Smooth muscle cell (in vitro differentiated cells): Measurements from ENCODE around the gene RAD50. TPM values are rescaled to one million over a fixed set of nuclear protein-coding genes. Genes with fewer than 3 reads are reported as not detected.

Experiments used
- DNase-seq: peaks from one replicate; lab custom pipeline; 2025; ENCODE audit not compliant: unreplicated experiment; lab: John Stamatoyannopoulos, UW
- H2AFZ ChIP-seq: fragments of 200-600 bp; sonication (generic); 2 replicates; pipeline ENCODE4 v1.6.0; 2016; ENCODE audit warnings: antibody characterized with exemption, low read depth, mild to moderate bottlenecking
- H3F3A ChIP-seq: fragments of 200-600 bp; sonication (generic); 2 replicates; pipeline ENCODE4 v1.6.0; 2017; ENCODE audit warnings: antibody characterized with exemption, low read depth
- H3K27ac ChIP-seq: fragments of 200-600 bp; sonication (generic); 2 replicates; pipeline ENCODE4 v1.5.1; 2016; ENCODE audit warnings: low read depth, mild to moderate bottlenecking
- H3K27me3 ChIP-seq: fragments of 200-600 bp; sonication (generic); 2 replicates; pipeline ENCODE4 v1.6.1; 2016; ENCODE audit warnings: low read depth, mild to moderate bottlenecking
- H3K36me3 ChIP-seq: fragments of 200-600 bp; sonication (generic); 2 replicates; pipeline ENCODE4 v1.5.1; 2016; ENCODE audit warnings: low read depth
- H3K4me1 ChIP-seq: fragments of 200-600 bp; sonication (generic); 2 replicates; pipeline ENCODE4 v1.5.1; 2016; ENCODE audit warnings: low read depth
- H3K4me2 ChIP-seq: fragments of 200-600 bp; sonication (generic); 2 replicates; pipeline ENCODE4 v1.6.0; 2016; ENCODE audit warnings: mild to moderate bottlenecking
- H3K4me3 ChIP-seq: fragments of 200-600 bp; sonication (generic); 2 replicates; pipeline ENCODE4 v1.5.1; 2016; ENCODE audit warnings: mild to moderate bottlenecking
- H3K79me2 ChIP-seq: fragments of 200-600 bp; sonication (generic); 2 replicates; pipeline ENCODE4 v1.6.0; 2016; ENCODE audit warnings: low read depth, mild to moderate bottlenecking
- H3K9ac ChIP-seq: fragments of 200-600 bp; sonication (generic); 2 replicates; pipeline ENCODE4 v1.6.0; 2016; ENCODE audit warnings: low read depth
- H3K9me3 ChIP-seq: fragments of 200-600 bp; sonication (generic); replicated peaks from 2 replicates; pipeline ENCODE4 v1.5.1; 2016; ENCODE audit warnings: low read depth
- H4K20me1 ChIP-seq: fragments of 200-600 bp; sonication (generic); 2 replicates; pipeline ENCODE4 v1.6.0; 2016; ENCODE audit warnings: low read depth
- CTCF ChIP-seq: fragments of 200-600 bp; sonication (generic); IDR thresholded peaks from 2 replicates; pipeline ENCODE4 v1.5.1; 2017; ENCODE audit warnings: borderline replicate concordance, mild to moderate bottlenecking, antibody characterized with exemption; ENCODE audit not compliant: insufficient read depth, poor library complexity, severe bottlenecking
- WGBS: methylation state at CpG from one replicate; pipeline ENCODE4 v1.1.7; 2016; ENCODE audit warnings: low lambda C conversion rate; 5-methylcytosine and 5-hydroxymethylcytosine counted together
- polyA plus RNA-seq: library from polyadenylated mRNA; unstranded; fragments of >200 nt; fragmentation: Nextera tagmentation; extraction: Ambion mirVana; gene quantifications from 2 replicates; pipeline ENCODE4 v1.2.1, GENCODE V29; 2016
- total RNA-seq: library from RNA; depleted of rRNA; stranded (reverse); fragments of >200 nt; gene quantifications from 2 replicates; pipeline ENCODE4 v1.2.3, GENCODE V29; 2014

Gene RAD50
- total and polyA plus RNA-seq, 2 experiments from 2014 or later = 19.9 to 28.8 TPM

- no peaks in the 10 kb centered on the region for H3K36me3 ChIP-seq
- TF ChIP-seq CTCF = no peak
- no peaks in the 10 kb centered on the region for H3K79me2 ChIP-seq
- H3F3A ChIP-seq = no peaks in the 10 kb centered on the region
- H4K20me1 ChIP-seq = no peaks in the 10 kb centered on the region
- H3K4me2 ChIP-seq = no peak overlapping the region
- H3K4me1 ChIP-seq = no peaks in the 10 kb centered on the region
- no peak overlapping the region for H3K27ac ChIP-seq
- no peak overlapping the region for H2AFZ ChIP-seq
- WGBS = 91% methylated on average over 3 of the region's 3 CpGs
- no peaks in the 10 kb centered on the region for H3K9me3 ChIP-seq
- DNase-seq = no peak
- H3K27me3 ChIP-seq = no peaks in the 10 kb centered on the region
- H3K4me3 ChIP-seq = no peak overlapping the region
- no peak overlapping the region for H3K9ac ChIP-seq
Measured at GRCh38 chr5:132686193-132686592, 129.4 kb downstream of the RAD50 start.

GRCh38 chr5:132687995-132688394 lies 131.2 kb downstream of the RAD50 start:
- Histone ChIP-seq H3K27ac (no peak overlapping the region), H3K9ac (no peak overlapping the region), H3F3A (no peaks in the 10 kb centered on the region), H3K27me3 (no peaks in the 10 kb centered on the region), H3K4me1 (no peaks in the 10 kb centered on the region), H3K79me2 (no peaks in the 10 kb centered on the region), H4K20me1 (no peaks in the 10 kb centered on the region), H3K4me3 (no peak overlapping the region), H3K9me3 (no peaks in the 10 kb centered on the region), H2AFZ (no peak overlapping the region), H3K4me2 (no peak overlapping the region), H3K36me3 (no peaks in the 10 kb centered on the region)
- 95% methylated on average over 5 of the region's 5 CpGs for WGBS
- DNase-seq = no peak
- no peak for TF ChIP-seq CTCF

GRCh38 chr5:132688536-132689339 lies 132.0 kb downstream of the RAD50 start:
- H3F3A ChIP-seq = no peaks in the 10 kb centered on the region
- DNase-seq = no peak
- no peak overlapping the region for H3K9ac ChIP-seq
- H3K27ac ChIP-seq = no peak overlapping the region
- H3K4me1 ChIP-seq = no peaks in the 10 kb centered on the region
- no peaks in the 10 kb centered on the region for H3K36me3 ChIP-seq
- 84% methylated on average over 7 of the region's 7 CpGs for WGBS
- no peaks in the 10 kb centered on the region for H3K27me3 ChIP-seq
- no peak overlapping the region for H3K4me2 ChIP-seq
- no peak for TF ChIP-seq CTCF
- no peaks in the 10 kb centered on the region for H3K9me3 ChIP-seq
- no peaks in the 10 kb centered on the region for H3K79me2 ChIP-seq
- H4K20me1 ChIP-seq = no peaks in the 10 kb centered on the region
- no peak overlapping the region for H2AFZ ChIP-seq
- H3K4me3 ChIP-seq = no peak overlapping the region

- TF ChIP-seq CTCF = no peak
- H3F3A ChIP-seq = no peaks in the 10 kb centered on the region
- no peaks in the 10 kb centered on the region for H4K20me1 ChIP-seq
- H3K4me3 ChIP-seq = no peak overlapping the region
- no peak overlapping the region for H3K9ac ChIP-seq
- H3K9me3 ChIP-seq = no peaks in the 10 kb centered on the region
- H3K79me2 ChIP-seq = no peaks in the 10 kb centered on the region
- 88% methylated on average over 7 of the region's 7 CpGs for WGBS
- H3K36me3 ChIP-seq = no peaks in the 10 kb centered on the region
- no peaks in the 10 kb centered on the region for H3K4me1 ChIP-seq
- H2AFZ ChIP-seq = no peak overlapping the region
- no peaks in the 10 kb centered on the region for H3K27me3 ChIP-seq
- H3K27ac ChIP-seq = no peak overlapping the region
- no peak for DNase-seq
- no peak overlapping the region for H3K4me2 ChIP-seq
Measured at GRCh38 chr5:132689513-132689912, 132.7 kb downstream of the RAD50 start.
